Right atrium auricular region (tissue), 2 donors: ENCODE measurements around the gene MEGF10. TPM values are rescaled to one million over a fixed set of nuclear protein-coding genes. Genes with fewer than 3 reads are reported as not detected.

Experiments
- DNase-seq: peaks from one replicate; pipeline ENCODE4 v3.0.0-alpha.2; 2019; ENCODE audit warnings: low spot score
- H3K27ac ChIP-seq, 2 donors: fragments of 200-600 bp; sonication (generic); 1 replicate in 1 of 2; 2 replicates in 1 of 2; pipeline ENCODE4 v1.5.1; 2016 to 2019
- H3K27me3 ChIP-seq, 2 donors: fragments of 200-600 bp; sonication (generic); one replicate each; pipeline versions ENCODE4 v1.5.1 to v1.6.0; 2017 to 2019
- H3K36me3 ChIP-seq: fragments of 200-600 bp; sonication (generic); one replicate; pipeline ENCODE4 v1.5.1; 2016
- H3K4me1 ChIP-seq, 2 donors: fragments of 200-600 bp; sonication (generic); one replicate each; pipeline versions ENCODE4 v1.5.1 to v1.6.0; 2017 to 2019
- H3K4me3 ChIP-seq, 2 donors: fragments of 200-600 bp; sonication (generic); 1 replicate in 1 of 2; 2 replicates in 1 of 2; pipeline ENCODE4 v1.5.1; 2017 to 2019; ENCODE audit warnings: mild to moderate bottlenecking in 1 of 2, moderate library complexity in 1 of 2
- H3K9me3 ChIP-seq, 2 donors: fragments of 200-600 bp; sonication (generic); one replicate each; pipeline ENCODE4 v1.5.1; 2019
- total RNA-seq, 2 donors: library from RNA; depleted of rRNA; stranded (reverse); fragments of >200 nt; gene quantifications; one replicate each; pipeline ENCODE4 v1.1.0, GENCODE V29; 2016
- TF ChIP-seq, protein P1 (sequence below), 2 donors: fragments of 200-600 bp; sonication (generic); IDR thresholded peaks; one replicate each; pipeline ENCODE4 v1.5.1; 2019; ENCODE audit warnings: antibody characterized with exemption in 2 of 2

The MEGF10 gene
- total RNA-seq, 2 donors from 2014 or later, result 0.71 to 3.0 TPM

DNA sequence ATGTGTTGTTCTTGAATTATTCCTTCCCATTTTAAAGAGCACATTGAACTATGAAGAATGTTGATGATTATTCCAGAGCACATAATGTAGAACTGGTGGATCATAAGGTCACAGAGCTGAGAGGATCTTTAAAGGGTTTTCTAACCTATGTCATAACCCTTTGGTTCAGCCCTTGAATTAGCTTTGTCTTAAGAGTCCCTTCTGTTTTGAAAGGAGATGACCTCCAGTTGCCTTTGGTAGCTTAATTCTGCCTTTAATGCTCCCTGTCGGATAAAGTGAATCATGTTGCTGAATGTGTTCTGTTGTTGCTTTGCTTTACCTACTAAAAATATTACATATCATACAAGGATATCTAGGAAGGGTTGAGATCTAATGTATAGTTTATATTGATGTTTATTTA is 127.8 kb downstream of the MEGF10 start:
- H3K36me3 ChIP-seq, result no peaks in the 10 kb centered on the region
- TF ChIP-seq, protein P1, sequence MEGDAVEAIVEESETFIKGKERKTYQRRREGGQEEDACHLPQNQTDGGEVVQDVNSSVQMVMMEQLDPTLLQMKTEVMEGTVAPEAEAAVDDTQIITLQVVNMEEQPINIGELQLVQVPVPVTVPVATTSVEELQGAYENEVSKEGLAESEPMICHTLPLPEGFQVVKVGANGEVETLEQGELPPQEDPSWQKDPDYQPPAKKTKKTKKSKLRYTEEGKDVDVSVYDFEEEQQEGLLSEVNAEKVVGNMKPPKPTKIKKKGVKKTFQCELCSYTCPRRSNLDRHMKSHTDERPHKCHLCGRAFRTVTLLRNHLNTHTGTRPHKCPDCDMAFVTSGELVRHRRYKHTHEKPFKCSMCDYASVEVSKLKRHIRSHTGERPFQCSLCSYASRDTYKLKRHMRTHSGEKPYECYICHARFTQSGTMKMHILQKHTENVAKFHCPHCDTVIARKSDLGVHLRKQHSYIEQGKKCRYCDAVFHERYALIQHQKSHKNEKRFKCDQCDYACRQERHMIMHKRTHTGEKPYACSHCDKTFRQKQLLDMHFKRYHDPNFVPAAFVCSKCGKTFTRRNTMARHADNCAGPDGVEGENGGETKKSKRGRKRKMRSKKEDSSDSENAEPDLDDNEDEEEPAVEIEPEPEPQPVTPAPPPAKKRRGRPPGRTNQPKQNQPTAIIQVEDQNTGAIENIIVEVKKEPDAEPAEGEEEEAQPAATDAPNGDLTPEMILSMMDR (IDR thresholded peaks at IDR 0.05), result no peak

DNA sequence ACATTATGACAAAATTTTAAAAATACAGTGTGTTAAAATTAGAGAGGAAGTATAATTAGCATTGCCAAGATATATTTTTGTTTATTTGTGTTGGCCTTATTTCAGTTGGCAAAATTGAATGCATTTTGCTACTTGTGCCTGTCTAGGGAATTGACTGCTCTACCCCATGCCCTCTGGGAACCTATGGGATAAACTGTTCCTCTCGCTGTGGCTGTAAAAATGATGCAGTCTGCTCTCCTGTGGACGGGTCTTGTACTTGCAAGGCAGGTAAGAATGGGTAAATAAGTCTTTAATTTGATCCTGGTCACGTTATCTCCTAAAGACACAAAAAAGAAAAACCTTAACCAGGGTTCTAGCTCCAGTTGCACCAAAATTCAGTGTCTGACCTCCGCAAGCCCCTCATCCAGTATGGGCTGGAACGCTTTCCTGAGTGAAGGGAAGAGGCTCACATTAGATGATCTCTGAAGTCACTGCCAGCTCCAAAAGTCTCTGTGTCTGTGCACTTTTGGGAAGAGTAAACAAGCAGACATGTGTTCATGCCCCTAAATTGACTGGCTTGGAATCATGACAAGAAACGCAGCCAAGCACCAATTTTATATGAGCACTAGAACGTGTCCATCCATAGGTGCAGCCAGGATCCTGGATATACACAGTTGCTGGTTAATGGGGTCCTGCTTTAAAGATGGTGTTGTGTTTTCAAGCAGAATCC is 128.5 kb downstream of the MEGF10 start:
- TF ChIP-seq, protein P1 (IDR thresholded peaks at IDR 0.05), result no peak
- no peaks in the 10 kb centered on the region for H3K36me3 ChIP-seq
- no peak overlapping the region for H3K4me3 ChIP-seq
- no peak for DNase-seq
- no peaks in the 10 kb centered on the region for H3K4me1 ChIP-seq
- no peaks in the 10 kb centered on the region for H3K9me3 ChIP-seq
- no peaks in the 10 kb centered on the region for H3K27me3 ChIP-seq
- H3K27ac ChIP-seq, result no peak overlapping the region

More for the DNA sequence above, 127.8 kb downstream of the MEGF10 start:
- Histone ChIP-seq H3K27ac (no peak overlapping the region), H3K9me3 (no peaks in the 10 kb centered on the region), H3K4me3 (no peak overlapping the region), H3K27me3 (no peaks in the 10 kb centered on the region), H3K4me1 (no peaks in the 10 kb centered on the region)
- no peak for DNase-seq

DNA sequence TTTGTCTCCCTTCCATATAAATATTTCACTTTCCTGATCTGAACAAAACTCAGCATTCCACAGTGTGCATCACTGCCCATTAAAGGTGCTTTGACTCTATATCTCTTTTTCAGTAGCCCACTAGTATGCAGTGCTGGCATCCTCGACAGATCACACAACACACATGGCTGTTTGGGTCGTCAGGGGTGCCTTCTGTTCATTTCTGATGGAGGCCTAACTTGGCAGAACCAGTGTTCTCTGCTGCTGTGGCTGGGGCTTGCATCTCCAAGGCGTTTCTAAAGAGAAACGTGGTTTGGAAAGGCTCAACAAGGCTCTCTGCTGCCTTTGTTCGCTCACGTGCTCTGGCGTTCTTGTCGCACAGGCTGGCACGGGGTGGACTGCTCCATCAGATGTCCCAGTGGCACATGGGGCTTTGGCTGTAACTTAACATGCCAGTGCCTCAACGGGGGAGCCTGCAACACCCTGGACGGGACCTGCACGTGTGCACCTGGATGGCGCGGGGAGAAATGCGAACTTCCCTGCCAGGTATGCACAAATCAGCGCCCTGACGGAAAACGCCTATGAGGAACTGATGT is 129.2 kb downstream of the MEGF10 start:
- no peaks in the 10 kb centered on the region for H3K9me3 ChIP-seq
- no peaks in the 10 kb centered on the region for H3K27me3 ChIP-seq
- H3K27ac ChIP-seq, result no peak overlapping the region
- H3K4me1 ChIP-seq, result no peaks in the 10 kb centered on the region
- H3K4me3 ChIP-seq, result no peak overlapping the region
- H3K36me3 ChIP-seq, result no peaks in the 10 kb centered on the region
- TF ChIP-seq, protein P1 (IDR thresholded peaks at IDR 0.05), result no peak
- DNase-seq, result no peak

DNA sequence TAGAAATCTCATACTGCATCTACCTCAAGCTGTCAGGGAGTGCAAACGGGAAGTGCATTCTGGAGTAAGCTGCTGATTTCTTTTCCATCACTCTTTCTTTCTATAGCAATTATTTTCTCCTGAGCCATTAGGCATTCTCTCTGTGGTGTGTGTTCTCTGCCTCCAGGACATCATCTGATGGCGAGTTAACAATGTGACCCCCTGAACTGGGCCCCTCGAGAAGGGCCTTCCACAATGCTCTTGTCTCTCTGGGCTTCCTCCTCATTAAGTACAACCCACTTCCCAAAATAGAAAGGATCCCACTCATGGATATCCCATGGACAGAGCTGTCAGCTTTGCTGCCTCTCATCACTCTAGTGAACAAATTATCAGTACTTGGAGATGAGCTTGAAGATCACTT is 130.2 kb downstream of the MEGF10 start:
- Histone ChIP-seq H3K9me3 (no peaks in the 10 kb centered on the region), H3K36me3 (no peaks in the 10 kb centered on the region), H3K4me3 (no peak overlapping the region), H3K27ac (no peak overlapping the region), H3K27me3 (no peaks in the 10 kb centered on the region), H3K4me1 (no peaks in the 10 kb centered on the region)
- DNase-seq, result no peak
- TF ChIP-seq, protein P1 (IDR thresholded peaks at IDR 0.05), result no peak

DNA sequence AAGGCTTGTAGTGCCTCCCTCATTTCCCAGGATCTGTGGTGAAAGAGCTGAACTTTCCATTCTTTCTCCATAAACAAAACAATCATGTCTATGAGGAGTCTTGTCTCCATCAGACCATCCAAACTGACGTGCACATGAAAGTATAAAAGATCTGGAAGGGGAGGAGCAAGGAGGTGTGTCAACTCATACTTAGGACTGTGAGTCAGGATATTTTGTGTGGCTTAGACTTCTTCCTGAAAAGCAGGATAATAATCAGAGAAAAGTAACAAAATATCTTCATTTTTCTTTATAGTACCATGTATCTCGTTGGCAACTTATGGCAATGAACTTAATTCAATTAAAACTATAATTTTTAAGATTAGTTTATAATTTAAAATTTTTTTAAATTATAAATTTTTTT is 130.9 kb downstream of the MEGF10 start:
- Histone ChIP-seq H3K4me1 (peaks cover 0 to 3% of the 10 kb centered on the region in 2 donors), H3K27ac (no peak overlapping the region), H3K4me3 (no peak overlapping the region), H3K9me3 (no peaks in the 10 kb centered on the region), H3K36me3 (no peaks in the 10 kb centered on the region), H3K27me3 (no peaks in the 10 kb centered on the region)
- DNase-seq, result no peak
- TF ChIP-seq, protein P1 (IDR thresholded peaks at IDR 0.05), result no peak
